Neural progenitor cell (in vitro differentiated cells): ENCODE results near the gene RDX. TPM values are rescaled to one million over a fixed set of nuclear protein-coding genes. Genes with fewer than 3 reads are reported as not detected.

Experiments used
- DNase-seq: peaks from one replicate; pipeline ENCODE4 v3.0.0-alpha.2; 2016; ENCODE audit warnings: low spot score
- H2AFZ ChIP-seq: fragments of 200-600 bp; sonication (generic); replicated peaks from 2 replicates; pipeline ENCODE4 v1.6.1; 2016; ENCODE audit warnings: antibody characterized with exemption
- H3F3A ChIP-seq: fragments of 200-600 bp; sonication (generic); 2 replicates; pipeline ENCODE4 v1.6.1; 2016; ENCODE audit warnings: antibody characterized with exemption, low read depth
- H3K27ac ChIP-seq: fragments of 200-600 bp; sonication (generic); 2 replicates; pipeline ENCODE4 v1.5.1; 2016; ENCODE audit warnings: mild to moderate bottlenecking
- H3K27me3 ChIP-seq: fragments of 200-600 bp; sonication (generic); 2 replicates; pipeline ENCODE4 v1.6.1; 2016; ENCODE audit warnings: mild to moderate bottlenecking, moderate library complexity
- H3K36me3 ChIP-seq: fragments of 200-600 bp; sonication (generic); 2 replicates; pipeline ENCODE4 v1.5.1; 2016
- H3K4me1 ChIP-seq: fragments of 200-600 bp; sonication (generic); 2 replicates; pipeline ENCODE4 v1.6.1; 2016; ENCODE audit warnings: mixed run types
- H3K4me2 ChIP-seq: fragments of 200-600 bp; sonication (generic); 2 replicates; pipeline ENCODE4 v1.6.1; 2016
- H3K4me3 ChIP-seq: fragments of 200-600 bp; sonication (generic); 2 replicates; pipeline ENCODE4 v1.5.1; 2016
- H3K79me2 ChIP-seq: fragments of 200-600 bp; sonication (generic); 2 replicates; pipeline ENCODE4 v1.6.1; 2016; ENCODE audit warnings: low read depth
- H3K9ac ChIP-seq: fragments of 200-600 bp; sonication (generic); 2 replicates; pipeline ENCODE4 v1.6.1; 2016
- H3K9me3 ChIP-seq: fragments of 200-600 bp; sonication (generic); 2 replicates; pipeline ENCODE4 v1.5.1; 2016; ENCODE audit warnings: low read depth
- H4K20me1 ChIP-seq: fragments of 200-600 bp; sonication (generic); 2 replicates; pipeline ENCODE4 v1.6.1; 2016; ENCODE audit warnings: low read depth
- H3K27ac Mint-ChIP-seq: 3 replicates; pipeline ENCODE4 v1.8.0; 2021; ENCODE audit warnings: mixed read lengths
- H3K27me3 Mint-ChIP-seq: 2 replicates; pipeline ENCODE4 v1.8.0; 2022; ENCODE audit warnings: low read depth, mild to moderate bottlenecking, inconsistent platforms, moderate library complexity, mixed read lengths; ENCODE audit not compliant: insufficient read depth
- H3K36me3 Mint-ChIP-seq: 3 replicates; pipeline ENCODE4 v1.8.0; 2021; ENCODE audit warnings: mixed read lengths
- H3K4me1 Mint-ChIP-seq: 3 replicates; pipeline ENCODE4 v1.8.0; 2021; ENCODE audit warnings: mixed read lengths
- H3K4me3 Mint-ChIP-seq: 3 replicates; pipeline ENCODE4 v1.8.0; 2021; ENCODE audit warnings: mild to moderate bottlenecking, moderate library complexity, mixed read lengths
- H3K9me3 Mint-ChIP-seq: 3 replicates; pipeline ENCODE4 v1.8.0; 2020; ENCODE audit warnings: mixed read lengths
- CTCF ChIP-seq: fragments of 200-600 bp; sonication (generic); IDR thresholded peaks from 2 replicates; pipeline ENCODE4 v1.5.1; 2017; ENCODE audit warnings: antibody characterized with exemption, mild to moderate bottlenecking
- EZH2 ChIP-seq: fragments of 200-600 bp; sonication (generic); IDR thresholded peaks from 2 replicates; pipeline ENCODE4 v1.6.1; 2017; ENCODE audit warnings: antibody characterized with exemption, mild to moderate bottlenecking, moderate library complexity
- EZH2phosphoT487 ChIP-seq: fragments of 200-600 bp; sonication (generic); IDR thresholded peaks from 2 replicates; pipeline ENCODE4 v1.6.1; 2017; ENCODE audit warnings: antibody characterized with exemption
- total RNA-seq: library from RNA; depleted of rRNA; stranded (reverse); fragments of >200 nt; gene quantifications from 2 replicates; pipeline ENCODE4 v1.2.3, GENCODE V29; 2015; ENCODE audit warnings: low replicate concordance

The RDX gene
- total RNA-seq, 1 donor from 2014 or later: 199 TPM

GRCh38 chr11:110182886-110183285, 113.5 kb downstream of the RDX start:
- no peaks in the 10 kb centered on the region for H3K9me3 ChIP-seq
- Mint-ChIP-seq H3K4me3 (no peak overlapping the region), H3K4me1 (peaks cover 23% of the 10 kb centered on the region), H3K36me3 (no peaks in the 10 kb centered on the region), H3K27ac (no peak overlapping the region), H3K27me3 (peaks cover 7% of the 10 kb centered on the region), H3K9me3 (no peaks in the 10 kb centered on the region)
- no peak overlapping the region for H2AFZ ChIP-seq
- no peak overlapping the region for H3K27ac ChIP-seq
- H3K9ac ChIP-seq: no peak overlapping the region
- no peak for DNase-seq
- no peaks in the 10 kb centered on the region for H3K79me2 ChIP-seq
- no peak for TF ChIP-seq EZH2
- no peak for TF ChIP-seq EZH2phosphoT487
- TF ChIP-seq CTCF: no peak
- no peaks in the 10 kb centered on the region for H4K20me1 ChIP-seq
- H3K27me3 ChIP-seq: no peaks in the 10 kb centered on the region
- H3F3A ChIP-seq: no peaks in the 10 kb centered on the region
- H3K4me1 ChIP-seq: peaks cover 4% of the 10 kb centered on the region
- H3K4me3 ChIP-seq: no peak overlapping the region
- H3K36me3 ChIP-seq: no peaks in the 10 kb centered on the region
- H3K4me2 ChIP-seq: no peak overlapping the region

- no peak overlapping the region for H3K27ac Mint-ChIP-seq
- peaks cover 11% of the 10 kb centered on the region for H3K27me3 Mint-ChIP-seq
- H3K4me1 ChIP-seq: peaks cover under 1% of the 10 kb centered on the region
- H3K9me3 Mint-ChIP-seq: no peaks in the 10 kb centered on the region
- H3K27ac ChIP-seq: no peak overlapping the region
- H3K79me2 ChIP-seq: no peaks in the 10 kb centered on the region
- no peak overlapping the region for H2AFZ ChIP-seq
- H3F3A ChIP-seq: no peaks in the 10 kb centered on the region
- H3K4me3 ChIP-seq: no peak overlapping the region
- no peak overlapping the region for H3K9ac ChIP-seq
- TF ChIP-seq CTCF: no peak
- TF ChIP-seq EZH2phosphoT487: no peak
- no peak for TF ChIP-seq EZH2
- no peaks in the 10 kb centered on the region for H4K20me1 ChIP-seq
- H3K4me3 Mint-ChIP-seq: no peak overlapping the region
- no peaks in the 10 kb centered on the region for H3K27me3 ChIP-seq
- H3K36me3 ChIP-seq: no peaks in the 10 kb centered on the region
- H3K9me3 ChIP-seq: no peaks in the 10 kb centered on the region
- H3K4me2 ChIP-seq: no peak overlapping the region
- no peaks in the 10 kb centered on the region for H3K36me3 Mint-ChIP-seq
- no peak for DNase-seq
- H3K4me1 Mint-ChIP-seq: peaks cover 24% of the 10 kb centered on the region
These were observed 117.3 kb downstream of the RDX start for GRCh38 chr11:110179064-110179463.

- peaks cover 4% of the 10 kb centered on the region for H3K4me1 ChIP-seq
These were observed 119.3 kb downstream of the RDX start for GRCh38 chr11:110177086-110177456.

More at GRCh38 chr11:110177086-110177456, 119.3 kb downstream of the RDX start:
- no peak overlapping the region for H3K4me3 ChIP-seq
- no peak for TF ChIP-seq CTCF
- TF ChIP-seq EZH2phosphoT487: no peak
- no peak for TF ChIP-seq EZH2
- no peaks in the 10 kb centered on the region for H3K9me3 Mint-ChIP-seq
- peaks cover 11% of the 10 kb centered on the region for H3K27me3 Mint-ChIP-seq
- no peaks in the 10 kb centered on the region for H3K36me3 ChIP-seq
- peaks cover 34% of the 10 kb centered on the region for H3K4me1 Mint-ChIP-seq
- H3K4me3 Mint-ChIP-seq: no peak overlapping the region
- no peak for DNase-seq
- H4K20me1 ChIP-seq: no peaks in the 10 kb centered on the region
- H3K27me3 ChIP-seq: no peaks in the 10 kb centered on the region
- H3K79me2 ChIP-seq: no peaks in the 10 kb centered on the region
- H3K27ac ChIP-seq: no peak overlapping the region
- H3F3A ChIP-seq: no peaks in the 10 kb centered on the region
- no peak overlapping the region for H2AFZ ChIP-seq
- no peak overlapping the region for H3K9ac ChIP-seq
- H3K4me2 ChIP-seq: no peak overlapping the region
- no peak overlapping the region for H3K27ac Mint-ChIP-seq
- H3K36me3 Mint-ChIP-seq: no peaks in the 10 kb centered on the region
- no peaks in the 10 kb centered on the region for H3K9me3 ChIP-seq
